Ascending aorta (tissue), 2 donors: ENCODE measurements around the gene POLR2J. TPM values are rescaled to one million over a fixed set of nuclear protein-coding genes. Genes with fewer than 3 reads are reported as not detected.

Experiments
- DNase-seq, 2 donors: peaks; one replicate each; pipeline ENCODE4 v3.0.0-alpha.2; 2019; ENCODE audit warnings: low spot score in 2 of 2
- H3K27ac ChIP-seq, 2 donors: fragments of 200-600 bp; sonication (generic); one replicate each; pipeline ENCODE4 v1.5.1; 2016 to 2017; ENCODE audit warnings: mild to moderate bottlenecking in 1 of 2
- H3K27me3 ChIP-seq: fragments of 200-600 bp; sonication (generic); one replicate; pipeline ENCODE4 v1.5.1; 2017
- H3K36me3 ChIP-seq, 2 donors: fragments of 200-600 bp; sonication (generic); one replicate each; pipeline ENCODE4 v1.5.1; 2016
- H3K4me1 ChIP-seq, 2 donors: fragments of 200-600 bp; sonication (generic); one replicate each; pipeline ENCODE4 v1.5.1; 2016 to 2017; ENCODE audit warnings: mild to moderate bottlenecking in 1 of 2
- H3K4me3 ChIP-seq, 2 donors: fragments of 200-600 bp; sonication (generic); one replicate each; pipeline ENCODE4 v1.5.1; 2016 to 2017; ENCODE audit warnings: mild to moderate bottlenecking in 1 of 2
- H3K9me3 ChIP-seq, 2 donors: fragments of 200-600 bp; sonication (generic); one replicate each; pipeline ENCODE4 v1.5.1; 2016
- CTCF ChIP-seq, 3 experiments: fragments of 200-600 bp in 2 of 3; fragments of 450-650 bp in 1 of 3; sonication (generic) in 2 of 3; IDR thresholded peaks; one replicate each; pipeline ENCODE4 v1.5.1; 2016 to 2019; ENCODE audit warnings: antibody characterized with exemption in 3 of 3, mild to moderate bottlenecking in 1 of 3, moderate library complexity in 1 of 3
- intact Hi-C: fragments of 100-400 bp; cut with DNase I; formaldehyde crosslinking; loops from one replicate; pipeline ENCODE4 v1.15.1; 2023
- total RNA-seq: library from RNA; depleted of rRNA; stranded (reverse); fragments of >200 nt; gene quantifications from one replicate; pipeline ENCODE4 v1.1.0, GENCODE V29; 2016

The POLR2J gene
- total RNA-seq, 1 donor from 2014 or later = 40.8 TPM

DNA sequence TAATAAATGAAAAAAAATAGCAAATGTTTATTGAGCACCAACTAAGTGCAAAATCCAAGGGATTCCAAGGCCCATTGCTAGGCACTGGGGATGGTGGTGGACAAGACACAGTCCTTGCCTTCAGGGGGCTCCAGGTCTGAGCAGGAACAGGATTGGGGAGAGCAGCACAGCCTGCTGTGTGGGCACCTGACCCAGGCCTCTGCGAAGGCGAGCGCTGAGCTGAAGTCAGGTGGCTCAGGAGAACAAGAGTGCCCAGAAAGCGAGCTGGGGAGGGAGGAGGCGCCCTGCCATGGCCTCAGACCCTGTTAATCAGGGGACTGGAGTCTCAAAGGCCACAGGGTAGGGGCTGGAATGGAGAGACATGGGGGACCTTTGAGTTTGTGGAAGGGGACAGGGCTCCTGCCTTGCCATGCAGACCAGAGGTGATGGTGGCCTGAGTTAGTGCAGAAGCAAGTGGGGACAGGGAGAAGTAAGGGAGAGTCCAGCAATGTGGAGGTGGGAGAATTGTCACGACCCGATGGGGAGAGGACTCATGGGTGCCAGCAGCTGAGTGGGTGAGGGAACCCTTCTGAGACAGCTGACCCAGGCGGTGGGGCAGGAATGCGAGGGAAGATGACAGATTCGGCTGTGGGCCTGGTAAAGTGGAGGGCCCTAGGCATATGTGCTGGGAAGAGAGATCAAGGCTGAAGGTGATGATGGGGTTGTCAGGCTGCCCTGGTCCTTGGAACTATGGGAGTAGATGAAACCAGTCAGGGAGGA, 49.4 kb downstream of the POLR2J start:
- Histone ChIP-seq H3K27ac (no peak overlapping the region), H3K36me3 (peaks cover 9 to 29% of the 10 kb centered on the region in 2 donors), H3K27me3 (no peaks in the 10 kb centered on the region), H3K4me1 (peaks cover 0 to 10% of the 10 kb centered on the region in 2 donors), H3K9me3 (no peaks in the 10 kb centered on the region), H3K4me3 (no peak overlapping the region)
- intact Hi-C loops = no loop called here
- DNase-seq = no peak
- no peak for TF ChIP-seq CTCF (IDR thresholded peaks at IDR 0.05)

DNA sequence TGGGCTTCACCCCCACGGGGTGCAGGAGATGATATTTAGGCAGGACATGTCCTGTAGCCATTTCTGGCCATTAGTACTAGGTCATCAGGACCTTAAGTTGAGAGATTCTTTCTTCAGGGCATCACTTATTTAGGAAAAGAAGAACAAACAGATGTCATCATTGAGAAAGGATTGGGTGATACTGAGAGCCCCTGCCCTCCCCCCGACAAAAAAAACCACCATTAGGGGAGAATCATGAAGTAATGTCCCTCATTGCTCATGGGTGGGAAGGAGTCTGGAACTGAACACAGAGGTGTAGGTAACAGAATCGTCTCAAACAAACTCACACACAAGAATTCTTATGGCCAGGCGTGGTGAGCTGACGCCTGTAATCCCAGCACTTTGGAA, 51.7 kb downstream of the POLR2J start:
- H3K9me3 ChIP-seq = no peaks in the 10 kb centered on the region
- H3K27me3 ChIP-seq = no peaks in the 10 kb centered on the region
- H3K4me1 ChIP-seq = no peaks in the 10 kb centered on the region
- no peak for DNase-seq
- intact Hi-C loops = no loop called here
- no peak overlapping the region for H3K4me3 ChIP-seq
- no peak for TF ChIP-seq CTCF (IDR thresholded peaks at IDR 0.05)
- peaks cover 13 to 41% of the 10 kb centered on the region in 2 donors for H3K36me3 ChIP-seq
- H3K27ac ChIP-seq = no peak overlapping the region

DNA sequence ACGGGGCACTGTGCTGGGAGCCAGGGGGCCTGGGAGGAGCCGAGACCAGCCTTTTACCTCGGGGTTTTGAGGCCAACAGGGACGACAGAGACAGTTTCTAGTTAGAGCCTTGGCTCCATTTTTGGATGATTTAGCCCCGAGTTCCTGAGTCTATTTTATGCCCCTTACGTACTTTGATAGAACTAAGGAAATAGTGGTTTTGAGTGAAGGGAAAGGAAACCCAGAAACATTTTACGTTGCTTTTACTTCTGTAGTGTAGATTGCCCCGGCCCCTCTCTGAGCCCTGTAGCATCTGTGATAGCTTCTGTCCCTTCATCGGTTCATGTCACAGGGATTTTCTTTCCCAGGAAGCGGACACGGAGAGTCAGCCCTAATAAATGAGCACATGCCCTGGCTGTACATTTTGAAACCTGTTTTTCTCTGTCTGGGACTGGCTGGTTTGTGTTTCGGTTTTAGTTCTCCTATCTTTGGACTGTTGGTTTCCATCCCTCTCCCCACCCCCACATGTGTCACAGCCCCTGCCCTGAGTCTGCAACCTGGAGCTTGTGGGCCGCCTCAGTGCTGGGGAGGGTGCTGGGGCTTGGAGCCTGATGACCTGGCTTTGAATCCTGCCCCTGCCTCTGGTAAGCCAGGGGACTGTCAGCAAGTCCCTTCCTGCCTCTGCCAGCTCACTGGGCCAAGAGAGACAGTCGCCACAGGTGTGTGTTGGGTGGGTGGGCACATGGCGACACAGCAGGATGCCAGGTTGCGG, 52.3 kb downstream of the POLR2J start:
- intact Hi-C loops = no loop called here
- peak in 1 of 2 donors; percentile 24 for DNase-seq
- H3K27ac ChIP-seq = peak overlapping the region; percentile 38 to 39
- H3K27me3 ChIP-seq = no peaks in the 10 kb centered on the region
- TF ChIP-seq CTCF (IDR thresholded peaks at IDR 0.05) = no peak
- no peaks in the 10 kb centered on the region for H3K9me3 ChIP-seq
- peaks cover 17 to 47% of the 10 kb centered on the region in 2 donors for H3K36me3 ChIP-seq
- H3K4me3 ChIP-seq = no peak overlapping the region
- no peaks in the 10 kb centered on the region for H3K4me1 ChIP-seq

DNA sequence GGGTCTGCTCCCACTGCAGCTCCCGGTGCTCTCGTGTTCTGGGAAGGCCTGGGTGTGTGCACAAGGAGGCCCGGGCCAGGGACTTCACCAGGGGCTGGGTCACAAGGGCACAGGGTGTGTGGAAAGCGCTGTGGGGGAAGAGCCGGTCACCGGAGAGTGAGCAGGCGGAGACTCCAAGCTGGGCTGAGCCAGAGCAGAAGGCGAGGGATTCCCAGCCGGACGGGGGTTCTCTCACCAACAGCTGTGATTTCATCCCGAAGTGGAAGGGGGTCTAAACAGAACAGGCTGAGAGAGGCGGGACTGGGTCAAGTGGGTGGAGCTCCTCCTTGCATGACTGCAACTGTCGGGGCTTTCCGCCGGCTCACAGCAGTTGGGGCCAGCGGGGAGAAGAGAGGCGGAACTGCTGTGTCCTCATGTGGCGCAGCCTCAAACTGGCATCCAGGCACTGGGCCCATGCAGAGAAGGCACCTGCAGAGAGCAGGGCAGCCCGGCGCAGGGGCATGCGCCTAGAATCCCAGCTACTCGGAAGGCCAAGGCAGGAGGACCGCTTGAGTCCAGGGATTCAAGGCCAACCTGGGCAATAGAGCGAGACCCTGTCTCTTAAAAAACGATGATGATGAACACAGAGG, 53.0 kb downstream of the POLR2J start:
- peak in 1 of 2 donors; percentile 31 for DNase-seq
- Histone ChIP-seq H3K9me3 (no peaks in the 10 kb centered on the region), H3K27ac (peak overlapping the region; percentile 38 to 39), H3K4me3 (no peak overlapping the region), H3K27me3 (no peaks in the 10 kb centered on the region), H3K36me3 (peaks cover 23 to 54% of the 10 kb centered on the region in 2 donors), H3K4me1 (no peaks in the 10 kb centered on the region)
- intact Hi-C loops = no loop called here
- no peak for TF ChIP-seq CTCF (IDR thresholded peaks at IDR 0.05)

GRCh38 chr7:102424787-102425218, 53.9 kb downstream of the POLR2J start:
- Histone ChIP-seq H3K9me3 (no peaks in the 10 kb centered on the region), H3K27ac (no peak overlapping the region), H3K36me3 (peaks cover 26 to 58% of the 10 kb centered on the region in 2 donors), H3K4me3 (no peak overlapping the region), H3K4me1 (no peaks in the 10 kb centered on the region), H3K27me3 (no peaks in the 10 kb centered on the region)
- DNase-seq = no peak
- TF ChIP-seq CTCF (IDR thresholded peaks at IDR 0.05) = no peak
- intact Hi-C loops = no loop called here
